DND-41 (cell line): ENCODE measurements around the gene KLF16.

ENCODE experiments used
- ATAC-seq: fragments of 200-7000 bp; cut with Tn5 transposase; 3 replicates; pipeline ENCODE4 v1.9.1; 2021; ENCODE audit warnings: low read depth; ENCODE audit not compliant: insufficient read depth
- DNase-seq: peaks from one replicate; pipeline ENCODE4 v3.0.0-alpha.2; 2020
- H2AFZ ChIP-seq: 2 replicates; pipeline ENCODE4 v1.6.0; 2012; ENCODE audit warnings: low read depth, low read length
- H3K27ac ChIP-seq: 2 replicates; pipeline ENCODE4 v1.5.1; 2012; ENCODE audit warnings: low read length, inconsistent platforms
- H3K27me3 ChIP-seq: fragments of 200-600 bp; sonication (generic); 2 replicates; pipeline ENCODE4 v1.6.0; 2012; ENCODE audit warnings: low read length, mild to moderate bottlenecking, inconsistent platforms; ENCODE audit not compliant: insufficient read depth, poor library complexity
- H3K36me3 ChIP-seq: 2 replicates; pipeline ENCODE4 v1.5.1; 2012; ENCODE audit warnings: low read length, inconsistent platforms; ENCODE audit not compliant: insufficient read depth
- H3K4me1 ChIP-seq: 2 replicates; pipeline ENCODE4 v1.5.1; 2012; ENCODE audit warnings: mild to moderate bottlenecking, low read length; ENCODE audit not compliant: insufficient read depth
- H3K4me2 ChIP-seq: 2 replicates; pipeline ENCODE4 v1.6.0; 2012; ENCODE audit warnings: mild to moderate bottlenecking, moderate library complexity, low read length, inconsistent platforms; ENCODE audit not compliant: insufficient read depth
- H3K4me3 ChIP-seq, 2 experiments: fragments of 200-600 bp in 1 of 2; shearing (Covaris generic) in 1 of 2; 2 replicates each; pipeline ENCODE4 v1.5.1; 2012 to 2016; ENCODE audit warnings: inconsistent platforms in 2 of 2, low read length in 2 of 2, mild to moderate bottlenecking in 2 of 2, low read depth in 1 of 2, moderate library complexity in 1 of 2
- H3K79me2 ChIP-seq: 2 replicates; pipeline ENCODE4 v1.6.0; 2012; ENCODE audit warnings: low read length, inconsistent platforms; ENCODE audit not compliant: insufficient read depth
- H3K9ac ChIP-seq: 2 replicates; pipeline ENCODE4 v1.6.0; 2012; ENCODE audit warnings: low read depth, mild to moderate bottlenecking, inconsistent platforms, low read length, moderate library complexity
- H3K9me3 ChIP-seq: 2 replicates; pipeline ENCODE4 v1.5.1; 2012; ENCODE audit warnings: low read length, moderate library complexity, mild to moderate bottlenecking, inconsistent platforms; ENCODE audit not compliant: insufficient read depth, severe bottlenecking
- H4K20me1 ChIP-seq: 2 replicates; pipeline ENCODE4 v1.6.0; 2012; ENCODE audit warnings: low read length; ENCODE audit not compliant: insufficient read depth
- EZH2 ChIP-seq: IDR thresholded peaks from 3 replicates; pipeline ENCODE4 v1.6.1; 2012; ENCODE audit warnings: borderline replicate concordance, low read depth, mild to moderate bottlenecking, moderate library complexity, low read length, inconsistent platforms; ENCODE audit not compliant: severe bottlenecking
- TF ChIP-seq, protein P1 (sequence below): IDR thresholded peaks from 2 replicates; pipeline ENCODE4 v1.5.1; 2012; ENCODE audit warnings: borderline replicate concordance, low read length, moderate library complexity, mild to moderate bottlenecking; ENCODE audit not compliant: poor library complexity, severe bottlenecking; ENCODE audit errors: extremely low read depth

KLF16 gene

DNA sequence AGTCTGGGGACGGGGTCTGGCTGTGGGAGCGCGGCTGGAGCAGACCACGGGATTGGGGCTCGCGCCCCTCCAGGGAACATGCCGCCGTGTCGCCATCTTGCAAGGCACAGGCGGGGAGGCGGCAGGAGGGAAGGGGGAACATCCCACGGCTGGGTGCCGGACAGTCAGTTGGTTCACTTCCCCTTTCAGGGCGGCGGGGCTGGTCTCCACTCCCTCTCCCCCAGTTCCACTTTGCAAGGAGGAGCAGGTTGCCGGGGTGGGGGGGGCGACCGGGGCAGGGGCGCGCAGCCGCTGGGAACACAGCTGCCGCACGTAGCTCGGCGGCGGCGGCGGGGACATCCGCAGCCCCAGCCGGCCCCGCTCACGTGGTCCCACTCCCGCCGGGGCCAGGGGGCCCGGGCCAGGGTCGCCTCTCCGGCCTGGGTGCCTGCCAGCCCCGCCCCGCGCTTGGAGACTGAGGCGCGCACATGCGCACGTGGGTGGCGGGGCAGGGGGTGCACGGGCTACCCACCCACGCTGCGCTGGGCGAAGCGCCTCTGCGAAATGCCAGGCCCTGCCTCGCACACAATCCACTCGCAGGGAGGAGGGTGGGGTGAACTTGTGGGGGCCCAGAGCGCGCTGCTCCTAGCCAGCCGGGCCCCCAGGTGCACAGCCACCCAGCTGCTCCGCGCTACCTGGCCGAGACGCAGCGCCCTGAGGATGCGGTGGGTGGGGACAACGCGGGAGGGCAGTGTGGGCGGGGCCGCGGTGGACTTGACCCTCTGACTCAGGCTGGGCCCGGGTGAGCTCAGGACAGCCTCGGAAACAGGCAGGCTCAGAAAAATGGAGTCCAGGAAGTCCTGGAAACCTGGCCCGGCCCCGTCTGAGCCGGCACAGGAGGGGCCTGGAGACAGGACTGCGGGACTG, 6.4 kb downstream of the KLF16 start:
- H3K4me3 ChIP-seq: no peak overlapping the region
- peaks cover 8% of the 10 kb centered on the region for H3K36me3 ChIP-seq
- TF ChIP-seq EZH2: no peak
- TF ChIP-seq, protein P1, sequence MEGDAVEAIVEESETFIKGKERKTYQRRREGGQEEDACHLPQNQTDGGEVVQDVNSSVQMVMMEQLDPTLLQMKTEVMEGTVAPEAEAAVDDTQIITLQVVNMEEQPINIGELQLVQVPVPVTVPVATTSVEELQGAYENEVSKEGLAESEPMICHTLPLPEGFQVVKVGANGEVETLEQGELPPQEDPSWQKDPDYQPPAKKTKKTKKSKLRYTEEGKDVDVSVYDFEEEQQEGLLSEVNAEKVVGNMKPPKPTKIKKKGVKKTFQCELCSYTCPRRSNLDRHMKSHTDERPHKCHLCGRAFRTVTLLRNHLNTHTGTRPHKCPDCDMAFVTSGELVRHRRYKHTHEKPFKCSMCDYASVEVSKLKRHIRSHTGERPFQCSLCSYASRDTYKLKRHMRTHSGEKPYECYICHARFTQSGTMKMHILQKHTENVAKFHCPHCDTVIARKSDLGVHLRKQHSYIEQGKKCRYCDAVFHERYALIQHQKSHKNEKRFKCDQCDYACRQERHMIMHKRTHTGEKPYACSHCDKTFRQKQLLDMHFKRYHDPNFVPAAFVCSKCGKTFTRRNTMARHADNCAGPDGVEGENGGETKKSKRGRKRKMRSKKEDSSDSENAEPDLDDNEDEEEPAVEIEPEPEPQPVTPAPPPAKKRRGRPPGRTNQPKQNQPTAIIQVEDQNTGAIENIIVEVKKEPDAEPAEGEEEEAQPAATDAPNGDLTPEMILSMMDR: no peak
- H3K4me1 ChIP-seq: peaks cover 40% of the 10 kb centered on the region
- no peak overlapping the region for H3K9ac ChIP-seq
- no peaks in the 10 kb centered on the region for H3K9me3 ChIP-seq
- H3K79me2 ChIP-seq: peaks cover 91% of the 10 kb centered on the region
- H3K27me3 ChIP-seq: no peaks in the 10 kb centered on the region
- H2AFZ ChIP-seq: no peak overlapping the region
- ATAC-seq (no peak), DNase-seq (no peak)
- H3K4me2 ChIP-seq: no peak overlapping the region
- H4K20me1 ChIP-seq: peaks cover 94% of the 10 kb centered on the region
- H3K27ac ChIP-seq: no peak overlapping the region

DNA sequence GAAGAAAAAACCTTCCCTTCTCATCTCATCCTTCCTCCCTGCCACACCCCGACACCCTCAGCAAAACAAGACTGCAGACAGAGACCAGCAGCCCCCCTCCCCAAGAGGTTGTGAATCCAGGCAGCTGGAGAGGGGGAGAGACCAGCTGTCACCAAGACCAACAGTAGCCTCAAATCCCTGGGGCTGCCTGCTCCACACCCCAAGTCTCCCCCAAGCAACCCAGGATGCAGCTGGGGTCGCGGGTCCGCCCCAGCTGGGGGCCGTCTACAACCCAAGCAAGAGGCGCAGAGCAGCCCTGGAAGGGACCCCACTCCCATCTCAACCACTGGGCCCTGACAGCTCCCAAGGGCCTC, 7.1 kb downstream of the KLF16 start:
- no peak overlapping the region for H3K9ac ChIP-seq
- no peak overlapping the region for H3K27ac ChIP-seq
- no peak overlapping the region for H2AFZ ChIP-seq
- TF ChIP-seq, protein P1: no peak
- no peak for TF ChIP-seq EZH2
- ATAC-seq: no peak
- peaks cover 91% of the 10 kb centered on the region for H4K20me1 ChIP-seq
- no peak overlapping the region; the same call in 1 of the 2 replicates for H3K4me2 ChIP-seq
- no peak for DNase-seq
- no peaks in the 10 kb centered on the region for H3K9me3 ChIP-seq
- peaks cover 39% of the 10 kb centered on the region for H3K4me1 ChIP-seq
- no peaks in the 10 kb centered on the region for H3K27me3 ChIP-seq
- H3K36me3 ChIP-seq: peaks cover 8% of the 10 kb centered on the region
- peaks cover 85% of the 10 kb centered on the region for H3K79me2 ChIP-seq
- H3K4me3 ChIP-seq: no peak overlapping the region

- H3K9me3 ChIP-seq: no peaks in the 10 kb centered on the region
- peaks cover 90% of the 10 kb centered on the region for H4K20me1 ChIP-seq
- H3K36me3 ChIP-seq: peaks cover 8% of the 10 kb centered on the region
- ATAC-seq (no peak), DNase-seq (no peak)
- H3K27me3 ChIP-seq: no peaks in the 10 kb centered on the region
- H3K9ac ChIP-seq: no peak overlapping the region
- H3K4me3 ChIP-seq: no peak overlapping the region
- no peak overlapping the region for H2AFZ ChIP-seq
- H3K4me2 ChIP-seq: no peak overlapping the region; the same call in 1 of the 2 replicates
- TF ChIP-seq, protein P1: no peak
- no peak for TF ChIP-seq EZH2
- H3K79me2 ChIP-seq: peaks cover 81% of the 10 kb centered on the region
- H3K4me1 ChIP-seq: peaks cover 34% of the 10 kb centered on the region
- no peak overlapping the region for H3K27ac ChIP-seq
Measured at GRCh38 chr19:1855828-1856255, 7.5 kb downstream of the KLF16 start.
